ENCODE data around the gene MYOCOS. TPM values are rescaled to one million over a fixed set of nuclear protein-coding genes. Genes with fewer than 3 reads are reported as not detected.

MYOCOS gene
- total and polyA plus RNA-seq, 2 of the 4 experiments (the other 2 are of a cell fraction), result not detected

DNA sequence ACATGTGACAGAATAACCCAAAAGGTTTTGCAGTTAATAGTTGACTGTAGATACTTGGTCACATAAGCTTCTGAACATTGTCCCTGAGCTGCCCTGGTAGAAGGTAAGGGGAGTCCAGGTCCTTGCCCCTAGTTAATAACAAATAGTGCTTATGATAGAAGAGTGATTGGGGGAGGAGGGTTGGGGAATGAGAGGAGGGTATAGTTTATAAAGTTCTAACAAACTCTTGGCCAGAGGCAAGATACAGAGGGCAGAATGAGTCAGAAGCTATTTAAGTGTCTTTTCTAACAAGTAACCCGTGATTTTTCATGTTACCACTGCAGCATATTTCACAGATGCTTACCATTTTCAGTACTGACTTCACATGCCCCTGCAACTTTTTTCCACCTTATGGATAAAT lies 26.7 kb upstream of the MYOCOS start:
- H4K91ac ChIP-seq (ENCODE audit: insufficient read depth, low read depth, low read length), result no peak overlapping the region
- H3K4ac ChIP-seq (ENCODE audit: low read depth, low read length), result no peak overlapping the region
- DNase-seq (peak; percentile 63), ATAC-seq (ENCODE audit: low read depth) (peak; percentile 58)
- TF ChIP-seq NFE2L2 (IDR thresholded peaks at IDR 0.05; ENCODE audit: low read depth, low read length) (no peak), CHD1 (IDR thresholded peaks at IDR 0.05; ENCODE audit: low read depth, low read length) (no peak), RCOR1 (IDR thresholded peaks at IDR 0.05; ENCODE audit: insufficient replicate concordance, low read length) (no peak), POLR2A (IDR thresholded peaks at IDR 0.05; ENCODE audit: low read depth, low read length) (no peak), BHLHE40 (IDR thresholded peaks at IDR 0.05; ENCODE audit: low read depth, low read length) (no peak)
- TF ChIP-seq, protein P1, sequence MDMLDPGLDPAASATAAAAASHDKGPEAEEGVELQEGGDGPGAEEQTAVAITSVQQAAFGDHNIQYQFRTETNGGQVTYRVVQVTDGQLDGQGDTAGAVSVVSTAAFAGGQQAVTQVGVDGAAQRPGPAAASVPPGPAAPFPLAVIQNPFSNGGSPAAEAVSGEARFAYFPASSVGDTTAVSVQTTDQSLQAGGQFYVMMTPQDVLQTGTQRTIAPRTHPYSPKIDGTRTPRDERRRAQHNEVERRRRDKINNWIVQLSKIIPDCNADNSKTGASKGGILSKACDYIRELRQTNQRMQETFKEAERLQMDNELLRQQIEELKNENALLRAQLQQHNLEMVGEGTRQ (IDR thresholded peaks at IDR 0.05; ENCODE audit: low read depth, low read length), result no peak
- no peak overlapping the region for H3K4me3 ChIP-seq (ENCODE audit: insufficient read depth, low read depth, low read length)
- H2AFZ ChIP-seq (replicated peaks; ENCODE audit: low read length, poor library complexity), result no peak overlapping the region
- no peak overlapping the region for H3K14ac ChIP-seq (replicated peaks; ENCODE audit: low read depth, low read length)
- peaks cover 19% of the 10 kb centered on the region for H3K36me3 ChIP-seq (ENCODE audit: control insufficient read depth, insufficient read depth, low read length)
- H3K9me1 ChIP-seq (ENCODE audit: insufficient read depth, low read length), result no peaks in the 10 kb centered on the region; the same call in 1 of the 2 replicates
- H2BK5ac ChIP-seq (ENCODE audit: low read depth, low read length, poor library complexity, severe bottlenecking), result no peak overlapping the region
- no peak overlapping the region for H3K9ac ChIP-seq (ENCODE audit: low read depth, low read length)
- H2AK9ac ChIP-seq (replicated peaks; ENCODE audit: low read depth, low read length, poor library complexity), result no peak overlapping the region
- intact Hi-C loops (cut with micrococcal nuclease) (no loop called here), in situ Hi-C loops (cut with MboI; ENCODE audit: low sequenced_read_pairs) (no loop called here), dilution Hi-C loops (cut with HindIII; ENCODE audit: low sequenced_read_pairs, unreplicated experiment) (no loop called here)
- CTCF ChIA-PET, result no interaction called here
- WGBS, 2 experiments (ENCODE audit: extremely low coverage in 2 of 2, insufficient read length in 1 of 2), result no CpG with 5 or more reads among the region's 1 CpG
- no peaks in the 10 kb centered on the region for H3K9me3 ChIP-seq (ENCODE audit: control insufficient read depth, insufficient read depth, low read length)
- peaks cover 0 to 15% of the 10 kb centered on the region in 2 experiments; a peak in 2 of 4 replicates for H3K79me1 ChIP-seq (ENCODE audit: low read depth in 1 of 2, low read length in 2 of 2)
- no peak overlapping the region for H2BK15ac ChIP-seq (ENCODE audit: low read depth, low read length)
- no peak overlapping the region for H2BK120ac ChIP-seq (ENCODE audit: low read depth, low read length)
- no peak overlapping the region for H3K27ac ChIP-seq (ENCODE audit: insufficient read depth, low read length)
- no peak overlapping the region for H2BK20ac ChIP-seq (ENCODE audit: low read depth, low read length)
- no peak overlapping the region for H3K56ac ChIP-seq (ENCODE audit: extremely low read depth, insufficient read depth, low read length)
- H3K23ac ChIP-seq (ENCODE audit: low read depth, low read length), result no peak overlapping the region
- H3K4me2 ChIP-seq (ENCODE audit: low read depth, low read length), result no peak overlapping the region; the same call in 1 of the 2 replicates
- H3K27me3 ChIP-seq (ENCODE audit: control insufficient read depth, insufficient read depth, low read length), result no peaks in the 10 kb centered on the region
- BruUV-seq (replicated peaks), result no TSS peak
- no peak overlapping the region for H4K8ac ChIP-seq (ENCODE audit: low read depth in 2 of 2, low read length in 2 of 2)
- peaks cover 4% of the 10 kb centered on the region for H3K4me1 ChIP-seq (ENCODE audit: control insufficient read depth, insufficient read depth, low read length)
- no peaks in the 10 kb centered on the region for H4K20me1 ChIP-seq (ENCODE audit: insufficient read depth, low read length)
- no peak overlapping the region for H2AK5ac ChIP-seq (ENCODE audit: low read depth, low read length)
- no peak overlapping the region for H3K18ac ChIP-seq (ENCODE audit: low read depth, low read length)
- POLR2A ChIA-PET (ENCODE audit: unreplicated experiment), result no interaction called here
- no peak overlapping the region for H4K5ac ChIP-seq (ENCODE audit: low read depth, low read length)

Data from IMR-90 (cell line).